Karpas-422 (cell line): ENCODE measurements around the gene FGFR3. TPM values are rescaled to one million over a fixed set of nuclear protein-coding genes. Genes with fewer than 3 reads are reported as not detected.

Experiments
- DNase-seq: peaks from one replicate; pipeline ENCODE4 v3.0.0-alpha.2; 2015
- H2AFZ ChIP-seq: fragments of 200-600 bp; sonication (generic); 2 replicates; pipeline ENCODE4 v1.6.1; 2014; ENCODE audit warnings: antibody characterized with exemption, low read length, mixed read lengths
- H3K27ac ChIP-seq: fragments of 200-600 bp; sonication (generic); 2 replicates; pipeline ENCODE4 v1.5.1; 2014; ENCODE audit warnings: mild to moderate bottlenecking, low read length, moderate library complexity
- H3K27me3 ChIP-seq: fragments of 200-600 bp; sonication (generic); 2 replicates; pipeline ENCODE4 v1.6.1; 2014; ENCODE audit warnings: low read length, mixed read lengths
- H3K36me3 ChIP-seq: fragments of 200-600 bp; sonication (generic); 2 replicates; pipeline ENCODE4 v1.6.1; 2014; ENCODE audit warnings: low read length, mixed read lengths; ENCODE audit not compliant: insufficient read depth
- H3K4me1 ChIP-seq: fragments of 200-600 bp; sonication (generic); 2 replicates; pipeline ENCODE4 v1.6.1; 2014; ENCODE audit warnings: mild to moderate bottlenecking, low read length, mixed read lengths
- H3K4me2 ChIP-seq: fragments of 200-600 bp; sonication (generic); 2 replicates; pipeline ENCODE4 v1.6.1; 2014; ENCODE audit warnings: low read length, low read depth, mild to moderate bottlenecking; ENCODE audit not compliant: poor library complexity, severe bottlenecking
- H3K4me3 ChIP-seq: fragments of 200-600 bp; sonication (generic); 2 replicates; pipeline ENCODE4 v1.5.1; 2014; ENCODE audit warnings: mild to moderate bottlenecking, antibody characterized with exemption, low read length, mixed read lengths
- H3K79me2 ChIP-seq: fragments of 200-600 bp; sonication (generic); 2 replicates; pipeline ENCODE4 v1.6.1; 2014; ENCODE audit warnings: mild to moderate bottlenecking, low read length, mixed read lengths
- H3K9ac ChIP-seq: fragments of 200-600 bp; sonication (generic); 2 replicates; pipeline ENCODE4 v1.6.0; 2014; ENCODE audit warnings: low read length
- H3K9me2 ChIP-seq: fragments of 200-600 bp; sonication (generic), shearing (Covaris generic); replicated peaks from 2 replicates; pipeline ENCODE4 v1.6.0; 2014; ENCODE audit warnings: mild to moderate bottlenecking, low read length, moderate library complexity; ENCODE audit not compliant: insufficient read depth
- H3K9me3 ChIP-seq: fragments of 300-700, 200-600 bp; sonication (generic); 2 replicates; pipeline ENCODE4 v1.6.1; 2014; ENCODE audit warnings: low read length, mixed read lengths
- H4K20me1 ChIP-seq: fragments of 200-600 bp; sonication (generic); 2 replicates; pipeline ENCODE4 v1.6.1; 2014; ENCODE audit warnings: mild to moderate bottlenecking, antibody characterized with exemption, low read length, low read depth; ENCODE audit not compliant: insufficient read depth
- total RNA-seq: library from RNA; depleted of rRNA; stranded (reverse); fragments of >200 nt; shearing (Covaris generic); gene quantifications from 2 replicates; pipeline ENCODE4 v1.2.3, GENCODE V29; 2014; ENCODE audit warnings: low replicate concordance

Gene FGFR3
- total RNA-seq, 1 experiment from 2014 or later: not detected

DNA sequence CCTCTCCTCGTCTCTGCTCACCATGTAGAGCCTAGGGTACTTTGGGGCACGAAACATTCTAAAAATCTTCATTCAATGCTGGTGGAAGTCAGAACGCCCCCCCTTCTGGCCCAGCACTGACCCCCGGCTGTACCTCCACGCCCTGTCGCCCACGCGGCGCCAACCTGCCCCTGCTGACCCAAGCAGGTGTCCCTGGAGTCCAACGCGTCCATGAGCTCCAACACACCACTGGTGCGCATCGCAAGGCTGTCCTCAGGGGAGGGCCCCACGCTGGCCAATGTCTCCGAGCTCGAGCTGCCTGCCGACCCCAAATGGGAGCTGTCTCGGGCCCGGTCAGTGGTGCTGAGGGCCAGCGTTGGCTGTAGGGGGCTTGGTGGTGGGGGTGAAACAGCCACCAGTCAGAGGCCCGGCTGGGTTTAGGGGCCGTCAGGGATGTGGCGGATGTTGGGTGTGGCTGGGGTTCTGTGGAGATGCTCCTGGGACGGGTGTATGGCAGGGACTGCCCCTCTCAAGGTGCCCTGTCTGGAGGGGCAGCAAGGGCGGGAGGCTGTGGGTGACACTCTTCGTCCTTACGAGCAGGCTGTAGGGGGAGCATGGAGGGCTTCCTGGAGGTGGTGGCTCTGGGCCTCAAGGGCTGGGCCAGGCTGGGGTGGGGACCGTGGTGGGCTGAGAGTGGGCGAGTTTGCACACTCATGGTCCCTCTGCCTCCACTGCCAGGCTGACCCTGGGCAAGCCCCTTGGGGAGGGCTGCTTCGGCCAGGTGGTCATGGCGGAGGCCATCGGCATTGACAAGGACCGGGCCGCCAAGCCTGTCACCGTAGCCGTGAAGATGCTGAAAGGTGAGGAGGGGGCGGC is 11.8 kb downstream of the FGFR3 start:
- Histone ChIP-seq H3K79me2 (no peaks in the 10 kb centered on the region), H3K27me3 (no peaks in the 10 kb centered on the region), H3K4me3 (no peak overlapping the region), H3K27ac (no peak overlapping the region), H3K9me2 (no peaks in the 10 kb centered on the region), H3K4me1 (peaks cover 16% of the 10 kb centered on the region), H3K9me3 (no peaks in the 10 kb centered on the region), H3K4me2 (no peak overlapping the region), H4K20me1 (peaks cover 9% of the 10 kb centered on the region; the same call in 1 of the 2 replicates), H3K9ac (no peak overlapping the region), H2AFZ (no peak overlapping the region), H3K36me3 (no peaks in the 10 kb centered on the region)
- no peak for DNase-seq

DNA sequence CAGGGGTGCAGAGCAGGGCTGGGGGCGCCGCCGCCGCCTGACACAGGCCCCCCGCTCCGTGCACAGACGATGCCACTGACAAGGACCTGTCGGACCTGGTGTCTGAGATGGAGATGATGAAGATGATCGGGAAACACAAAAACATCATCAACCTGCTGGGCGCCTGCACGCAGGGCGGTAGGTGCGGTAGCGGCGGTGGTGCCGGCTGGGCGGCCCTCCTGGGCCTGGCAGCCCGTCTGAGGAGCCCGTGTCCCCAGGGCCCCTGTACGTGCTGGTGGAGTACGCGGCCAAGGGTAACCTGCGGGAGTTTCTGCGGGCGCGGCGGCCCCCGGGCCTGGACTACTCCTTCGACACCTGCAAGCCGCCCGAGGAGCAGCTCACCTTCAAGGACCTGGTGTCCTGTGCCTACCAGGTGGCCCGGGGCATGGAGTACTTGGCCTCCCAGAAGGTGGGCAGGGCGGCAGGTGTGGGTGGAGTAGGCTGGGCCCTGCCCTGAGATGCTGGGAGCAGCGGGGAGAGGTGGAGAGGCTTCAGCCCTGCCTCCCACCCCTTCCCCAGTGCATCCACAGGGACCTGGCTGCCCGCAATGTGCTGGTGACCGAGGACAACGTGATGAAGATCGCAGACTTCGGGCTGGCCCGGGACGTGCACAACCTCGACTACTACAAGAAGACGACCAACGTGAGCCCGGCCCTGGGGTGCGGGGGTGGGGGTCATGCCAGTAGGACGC is 12.6 kb downstream of the FGFR3 start:
- no peaks in the 10 kb centered on the region for H3K79me2 ChIP-seq
- DNase-seq: no peak
- peaks cover 9% of the 10 kb centered on the region; the same call in 1 of the 2 replicates for H4K20me1 ChIP-seq
- H3K4me1 ChIP-seq: peaks cover 16% of the 10 kb centered on the region
- H3K4me2 ChIP-seq: no peak overlapping the region
- no peaks in the 10 kb centered on the region for H3K9me2 ChIP-seq
- no peak overlapping the region for H3K27ac ChIP-seq
- no peak overlapping the region for H3K9ac ChIP-seq
- H2AFZ ChIP-seq: no peak overlapping the region
- H3K4me3 ChIP-seq: no peak overlapping the region
- no peaks in the 10 kb centered on the region for H3K36me3 ChIP-seq
- no peaks in the 10 kb centered on the region for H3K9me3 ChIP-seq
- no peaks in the 10 kb centered on the region for H3K27me3 ChIP-seq

DNA sequence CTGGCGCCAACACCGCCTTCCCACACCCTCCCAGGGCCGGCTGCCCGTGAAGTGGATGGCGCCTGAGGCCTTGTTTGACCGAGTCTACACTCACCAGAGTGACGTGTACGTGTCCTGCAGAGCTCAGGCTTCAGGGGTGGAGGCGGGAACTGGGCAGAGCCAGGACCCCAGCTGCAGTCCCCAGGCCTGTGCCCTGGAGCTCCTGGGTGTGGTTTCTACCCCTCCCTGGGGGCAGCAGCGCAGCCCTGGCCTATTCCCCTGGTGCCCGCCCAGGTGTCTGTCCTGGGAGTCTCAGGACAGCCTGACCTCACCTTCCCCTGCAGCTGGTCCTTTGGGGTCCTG is 13.1 kb downstream of the FGFR3 start:
- Histone ChIP-seq H3K4me3 (no peak overlapping the region), H3K27me3 (no peaks in the 10 kb centered on the region), H2AFZ (no peak overlapping the region), H3K9me2 (no peaks in the 10 kb centered on the region), H3K36me3 (no peaks in the 10 kb centered on the region), H3K27ac (no peak overlapping the region), H4K20me1 (peaks cover 9% of the 10 kb centered on the region; the same call in 1 of the 2 replicates), H3K4me1 (peaks cover 16% of the 10 kb centered on the region), H3K9me3 (no peaks in the 10 kb centered on the region), H3K4me2 (no peak overlapping the region), H3K79me2 (no peaks in the 10 kb centered on the region), H3K9ac (no peak overlapping the region)
- no peak for DNase-seq

DNA sequence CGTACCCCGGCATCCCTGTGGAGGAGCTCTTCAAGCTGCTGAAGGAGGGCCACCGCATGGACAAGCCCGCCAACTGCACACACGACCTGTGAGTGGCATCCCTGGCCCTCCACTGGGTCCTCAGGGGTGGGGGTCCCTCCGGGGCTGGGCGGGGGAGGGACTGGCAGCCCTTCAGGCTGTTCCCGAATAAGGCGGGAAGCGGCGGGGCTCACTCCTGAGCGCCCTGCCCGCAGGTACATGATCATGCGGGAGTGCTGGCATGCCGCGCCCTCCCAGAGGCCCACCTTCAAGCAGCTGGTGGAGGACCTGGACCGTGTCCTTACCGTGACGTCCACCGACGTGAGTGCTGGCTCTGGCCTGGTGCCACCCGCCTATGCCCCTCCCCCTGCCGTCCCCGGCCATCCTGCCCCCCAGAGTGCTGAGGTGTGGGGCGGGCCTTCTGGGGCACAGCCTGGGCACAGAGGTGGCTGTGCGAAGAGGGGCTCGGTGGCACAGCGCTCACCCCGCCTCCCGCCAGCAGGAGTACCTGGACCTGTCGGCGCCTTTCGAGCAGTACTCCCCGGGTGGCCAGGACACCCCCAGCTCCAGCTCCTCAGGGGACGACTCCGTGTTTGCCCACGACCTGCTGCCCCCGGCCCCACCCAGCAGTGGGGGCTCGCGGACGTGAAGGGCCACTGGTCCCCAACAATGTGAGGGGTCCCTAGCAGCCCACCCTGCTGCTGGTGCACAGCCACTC is 13.7 kb downstream of the FGFR3 start:
- Histone ChIP-seq H3K4me1 (peaks cover 16% of the 10 kb centered on the region), H3K9me2 (no peaks in the 10 kb centered on the region), H3K27ac (no peak overlapping the region), H3K4me2 (no peak overlapping the region), H4K20me1 (peaks cover 9% of the 10 kb centered on the region; the same call in 1 of the 2 replicates), H3K4me3 (no peak overlapping the region), H3K9me3 (no peaks in the 10 kb centered on the region), H3K27me3 (no peaks in the 10 kb centered on the region), H3K9ac (no peak overlapping the region), H2AFZ (no peak overlapping the region), H3K36me3 (no peaks in the 10 kb centered on the region), H3K79me2 (no peaks in the 10 kb centered on the region)
- DNase-seq: no peak

DNA sequence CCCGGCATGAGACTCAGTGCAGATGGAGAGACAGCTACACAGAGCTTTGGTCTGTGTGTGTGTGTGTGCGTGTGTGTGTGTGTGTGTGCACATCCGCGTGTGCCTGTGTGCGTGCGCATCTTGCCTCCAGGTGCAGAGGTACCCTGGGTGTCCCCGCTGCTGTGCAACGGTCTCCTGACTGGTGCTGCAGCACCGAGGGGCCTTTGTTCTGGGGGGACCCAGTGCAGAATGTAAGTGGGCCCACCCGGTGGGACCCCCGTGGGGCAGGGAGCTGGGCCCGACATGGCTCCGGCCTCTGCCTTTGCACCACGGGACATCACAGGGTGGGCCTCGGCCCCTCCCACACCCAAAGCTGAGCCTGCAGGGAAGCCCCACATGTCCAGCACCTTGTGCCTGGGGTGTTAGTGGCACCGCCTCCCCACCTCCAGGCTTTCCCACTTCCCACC is 14.3 kb downstream of the FGFR3 start:
- peaks cover 11% of the 10 kb centered on the region for H3K4me1 ChIP-seq
- peaks cover 9% of the 10 kb centered on the region; the same call in 1 of the 2 replicates for H4K20me1 ChIP-seq
- H3K9me3 ChIP-seq: no peaks in the 10 kb centered on the region
- H3K36me3 ChIP-seq: no peaks in the 10 kb centered on the region
- H3K9me2 ChIP-seq: no peaks in the 10 kb centered on the region
- H3K27me3 ChIP-seq: no peaks in the 10 kb centered on the region
- H3K79me2 ChIP-seq: no peaks in the 10 kb centered on the region
- peak; percentile 82 for DNase-seq
- H3K4me3 ChIP-seq: no peak overlapping the region
- H2AFZ ChIP-seq: no peak overlapping the region
- no peak overlapping the region for H3K27ac ChIP-seq
- no peak overlapping the region for H3K4me2 ChIP-seq
- H3K9ac ChIP-seq: no peak overlapping the region

DNA sequence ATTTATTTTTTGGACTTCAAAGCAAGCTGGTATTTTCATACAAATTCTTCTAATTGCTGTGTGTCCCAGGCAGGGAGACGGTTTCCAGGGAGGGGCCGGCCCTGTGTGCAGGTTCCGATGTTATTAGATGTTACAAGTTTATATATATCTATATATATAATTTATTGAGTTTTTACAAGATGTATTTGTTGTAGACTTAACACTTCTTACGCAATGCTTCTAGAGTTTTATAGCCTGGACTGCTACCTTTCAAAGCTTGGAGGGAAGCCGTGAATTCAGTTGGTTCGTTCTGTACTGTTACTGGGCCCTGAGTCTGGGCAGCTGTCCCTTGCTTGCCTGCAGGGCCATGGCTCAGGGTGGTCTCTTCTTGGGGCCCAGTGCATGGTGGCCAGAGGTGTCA is 15.3 kb downstream of the FGFR3 start:
- Histone ChIP-seq H3K9ac (no peak overlapping the region), H3K27me3 (no peaks in the 10 kb centered on the region)
- DNase-seq: no peak

DNA sequence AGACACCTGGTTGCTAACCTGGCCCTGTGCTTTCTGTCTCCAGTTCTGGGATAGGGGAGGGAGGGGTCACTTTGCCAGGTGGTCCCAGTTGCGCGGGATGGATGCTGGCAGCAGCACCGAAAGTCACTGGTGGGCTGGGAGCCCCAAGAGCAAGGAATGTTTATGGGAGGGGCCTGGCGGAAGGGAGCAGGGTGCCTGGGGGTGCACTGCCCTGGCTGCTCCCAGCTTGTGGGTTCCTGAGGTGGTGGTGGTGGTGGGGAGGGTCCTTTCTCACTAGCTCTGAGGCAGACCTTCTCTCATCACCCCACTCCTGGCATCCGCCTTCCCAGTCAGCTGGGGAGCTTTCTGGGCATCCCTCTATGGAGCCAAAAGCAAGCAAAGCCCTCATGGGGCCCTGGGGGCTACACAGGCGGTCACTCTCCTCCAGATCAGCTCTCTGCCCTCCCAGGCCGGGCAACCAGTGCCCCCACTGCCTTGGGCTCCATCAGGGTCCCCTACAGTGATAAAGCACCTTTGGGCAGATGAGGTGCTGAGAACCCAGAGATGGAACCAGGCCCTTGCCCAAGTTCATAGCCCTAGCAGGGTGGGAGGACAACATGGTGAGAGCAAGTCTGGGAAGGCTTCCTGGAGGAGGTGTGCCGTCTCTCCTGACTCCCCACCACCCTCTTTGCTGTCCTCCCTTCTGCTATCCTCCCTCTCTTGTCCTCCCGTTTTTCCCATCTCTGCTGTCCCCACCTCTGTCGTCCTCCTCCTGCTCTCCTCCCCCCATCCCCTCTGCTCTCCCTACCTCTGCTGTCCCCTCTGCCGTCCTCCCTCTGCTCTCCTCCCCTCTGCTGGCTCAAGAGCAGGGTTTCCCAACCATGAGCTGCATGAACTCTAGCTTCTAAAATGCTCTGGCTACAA is 16.0 kb downstream of the FGFR3 start:
- Histone ChIP-seq H3K36me3 (no peaks in the 10 kb centered on the region; the same call in 1 of the 2 replicates), H3K9me2 (no peaks in the 10 kb centered on the region), H3K27me3 (no peaks in the 10 kb centered on the region), H3K4me2 (no peak overlapping the region), H3K79me2 (no peaks in the 10 kb centered on the region), H4K20me1 (peaks cover 9% of the 10 kb centered on the region; the same call in 1 of the 2 replicates), H3K4me3 (no peak overlapping the region), H3K9ac (no peak overlapping the region), H3K4me1 (peaks cover 9% of the 10 kb centered on the region), H3K9me3 (no peaks in the 10 kb centered on the region), H2AFZ (no peak overlapping the region), H3K27ac (no peak overlapping the region)
- no peak for DNase-seq

More for the DNA sequence above, 15.3 kb downstream of the FGFR3 start:
- no peak overlapping the region for H2AFZ ChIP-seq
- no peaks in the 10 kb centered on the region for H3K79me2 ChIP-seq
- H3K4me2 ChIP-seq: no peak overlapping the region
- no peaks in the 10 kb centered on the region for H3K9me2 ChIP-seq
- no peak overlapping the region for H3K4me3 ChIP-seq
- no peaks in the 10 kb centered on the region for H3K9me3 ChIP-seq
- peaks cover 9% of the 10 kb centered on the region for H3K4me1 ChIP-seq
- peaks cover 9% of the 10 kb centered on the region; the same call in 1 of the 2 replicates for H4K20me1 ChIP-seq
- H3K27ac ChIP-seq: no peak overlapping the region
- H3K36me3 ChIP-seq: no peaks in the 10 kb centered on the region; the same call in 1 of the 2 replicates
